Heart left ventricle (tissue), 16 donors: ENCODE measurements around the gene RNFT2. TPM values are rescaled to one million over a fixed set of nuclear protein-coding genes. Genes with fewer than 3 reads are reported as not detected.

Experiments used
- ATAC-seq, 4 donors: fragments of 200-7000 bp; cut with Tn5 transposase; one replicate each; pipeline ENCODE4 v1.9.1; 2020 to 2022; ENCODE audit warnings: moderate library complexity in 4 of 4, mild to moderate bottlenecking in 3 of 4, moderate number of reproducible peaks in 1 of 4
- DNase-seq, 5 donors: peaks; one replicate each; pipeline ENCODE4 v3.0.0-alpha.2; 2020
- H3K27ac ChIP-seq, 12 donors: fragments of 200-600 bp; sonication (generic) in 4 of 12; one replicate each; pipeline versions ENCODE4 v1.5.0 to v1.8.0; 2016 to 2022; ENCODE audit warnings: mild to moderate bottlenecking in 2 of 12
- H3K27me3 ChIP-seq, 9 donors: fragments of 200-600 bp; sonication (generic) in 2 of 9; one replicate each; pipeline versions ENCODE4 v1.5.1 to v1.8.0; 2016 to 2022; ENCODE audit warnings: mild to moderate bottlenecking in 3 of 9
- H3K36me3 ChIP-seq, 9 donors: fragments of 200-600 bp; sonication (generic) in 2 of 9; one replicate each; pipeline versions ENCODE4 v1.5.0 to v1.8.0; 2018 to 2022; ENCODE audit warnings: mild to moderate bottlenecking in 2 of 9
- H3K4me1 ChIP-seq, 12 donors: fragments of 200-600 bp; sonication (generic) in 4 of 12; one replicate each; pipeline versions ENCODE4 v1.5.0 to v1.8.0; 2016 to 2022; ENCODE audit warnings: mild to moderate bottlenecking in 3 of 12
- H3K4me3 ChIP-seq, 12 donors: fragments of 200-600 bp; sonication (generic) in 4 of 12; one replicate each; pipeline versions ENCODE4 v1.5.0 to v1.8.0; 2017 to 2022; ENCODE audit warnings: mild to moderate bottlenecking in 9 of 12, moderate library complexity in 4 of 12
- H3K9me3 ChIP-seq, 12 donors: fragments of 200-600 bp; sonication (generic) in 4 of 12; one replicate each; pipeline versions ENCODE4 v1.5.0 to v1.8.0; 2016 to 2022; ENCODE audit warnings: mild to moderate bottlenecking in 1 of 12
- CTCF ChIP-seq, 12 donors: fragments of 200-600 bp; sonication (generic) in 4 of 12; IDR thresholded peaks; one replicate each; pipeline versions ENCODE4 v1.5.0 to v1.8.0; 2018 to 2022; ENCODE audit warnings: antibody characterized with exemption in 12 of 12, mild to moderate bottlenecking in 5 of 12
- POLR2A ChIP-seq, 2 donors: fragments of 450-650 bp; IDR thresholded peaks; one replicate each; pipeline ENCODE4 v1.6.1; 2017; ENCODE audit warnings: antibody characterized with exemption in 2 of 2, mild to moderate bottlenecking in 2 of 2, moderate library complexity in 2 of 2
- WGBS, 4 donors: extraction: QIAGEN DNeasy Blood & Tissue Kit in 2 of 4; methylation state at CpG; one replicate each; pipeline versions ENCODE4 v1.1.5 to v1.1.7; 2013 to 2018; 5-methylcytosine and 5-hydroxymethylcytosine counted together
- intact Hi-C, 10 donors: fragments of 100-400 bp; cut with DNase I; formaldehyde crosslinking; loops; one replicate each; pipeline versions ENCODE4 v1.11.1 to v1.14.2; 2022
- polyA plus RNA-seq, 2 donors: library from polyadenylated mRNA; stranded (reverse); fragments of 200-250 nt; gene quantifications; one replicate each; pipeline ENCODE4 v1.2.3, GENCODE V29; 2013
- total RNA-seq, 9 donors: library from RNA; depleted of rRNA in 2 of 9; stranded (reverse); fragments of >200 nt in 2 of 9; fragmentation: NEBNext Ultra II Directional in 3 of 9; extraction: Animal tissue kit (Norgen Biotek cat#: 25700) in 3 of 9; gene quantifications; one replicate each; pipeline versions ENCODE4 v1.1.0 to v1.2.4, GENCODE V29; 2016 to 2023
- donor health status: ischemic (EF 13 %, LVEDD 7.1; RV severe dilation, severe dysfunction).
- donor health status: healthy with polysubstance abuse.
- donor health status: DM: no; HTN: yes; CAD: no.
- donor health status: DM: no; HTN: no; CAD: no.
- donor health status: ischemic (EF 25% LVEDD 6.9; RV normal size, moderate dysfunction).
- donor health status: ischemic (EF 25% LVEDD 5.7; RV mildly dilated, moderate dysfunction).
- donor health status: healthy.
- donor health status: DM: yes; HTN: yes; CAD: no.
- donor health status: ischemic (EF 35%, LVEDD 5.7; RV mildly dilated, moderate dysfunction).
- donor health status: nonischemic (EF 11% LVEDD 7.7; RV severe dilation, severe dysfunction).
- donor health status: DM: yes; HTN: yes; CAD: no.
- donor health status: PGD.
- donor health status: ischemic (EF 29% LVEDD 5.4; RV normal size, mild dysfunction).
- donor health status: nonischemic (EF 23%, LVEDD 6.1; RV moderate dilation, normal function).

Gene RNFT2
- total and polyA plus RNA-seq, 11 donors = 0.58 to 2.4 (median 1.6) TPM

DNA sequence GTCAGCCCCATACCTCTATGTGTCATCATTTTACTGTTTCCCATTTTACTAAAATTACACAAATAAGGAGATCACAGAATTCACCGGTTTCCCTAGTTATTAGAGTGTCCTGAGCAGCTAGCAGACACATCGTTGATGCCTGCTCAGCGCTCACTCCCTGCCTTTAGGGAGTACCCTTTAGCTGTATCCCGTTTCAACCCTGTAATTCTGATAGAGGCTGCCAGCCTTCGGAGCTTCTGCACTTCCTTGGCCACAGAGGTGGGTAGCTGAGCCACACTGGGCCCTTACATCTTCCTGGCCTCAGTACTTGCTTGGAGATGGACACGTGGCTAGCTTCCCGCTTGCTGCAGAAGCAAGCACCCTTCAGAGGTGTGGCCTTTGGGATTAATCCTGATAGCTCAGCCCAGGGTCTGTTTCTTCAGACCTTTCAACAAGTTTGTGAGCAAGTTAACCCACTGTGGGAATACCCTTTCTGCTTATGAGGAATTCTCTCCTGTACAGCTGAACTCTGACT, 158.4 kb downstream of the RNFT2 start:
- no peak for DNase-seq
- no peak for TF ChIP-seq POLR2A (IDR thresholded peaks at IDR 0.05)
- TF ChIP-seq CTCF (IDR thresholded peaks at IDR 0.05) = no peak
- no peaks in the 10 kb centered on the region for H3K4me1 ChIP-seq
- intact Hi-C loops = no loop called here
- H3K9me3 ChIP-seq = no peaks in the 10 kb centered on the region
- H3K27ac ChIP-seq = no peak overlapping the region
- H3K4me3 ChIP-seq = no peak overlapping the region
- H3K27me3 ChIP-seq = peaks cover 0 to 23% (median 6%) of the 10 kb centered on the region in 9 donors
- WGBS, 4 donors = 57 to 66% (median 64%) methylated on average over 7 of the region's 7 CpGs
- no peak for ATAC-seq
- H3K36me3 ChIP-seq = no peaks in the 10 kb centered on the region

DNA sequence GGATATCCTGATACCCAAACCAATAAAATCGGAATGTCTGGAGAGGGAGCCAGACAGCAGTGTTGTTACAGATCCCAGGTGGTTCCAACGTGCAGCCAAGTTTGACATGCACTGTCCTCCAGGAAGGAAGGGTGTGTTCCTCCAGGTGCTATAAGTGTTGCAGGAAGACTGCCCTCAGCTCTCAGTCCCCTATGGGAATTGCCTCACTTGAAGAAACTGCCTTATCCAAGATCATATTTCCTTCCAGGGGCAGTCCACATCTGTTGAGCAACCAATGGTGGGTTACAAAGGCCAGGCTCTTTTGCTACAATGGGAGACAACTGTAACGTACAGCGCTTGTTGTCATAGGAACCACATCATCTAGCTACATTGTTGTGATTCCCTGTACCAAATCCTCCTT, 159.4 kb downstream of the RNFT2 start:
- Histone ChIP-seq H3K36me3 (no peaks in the 10 kb centered on the region), H3K27ac (no peak overlapping the region), H3K9me3 (no peaks in the 10 kb centered on the region), H3K4me3 (no peak overlapping the region), H3K27me3 (peaks cover 0 to 29% (median 6%) of the 10 kb centered on the region in 9 donors), H3K4me1 (no peaks in the 10 kb centered on the region)
- DNase-seq (no peak), ATAC-seq (no peak)
- intact Hi-C loops = no loop called here
- TF ChIP-seq CTCF (IDR thresholded peaks at IDR 0.05) (no peak), POLR2A (IDR thresholded peaks at IDR 0.05) (no peak)
- WGBS, 4 donors = 51 to 73% (median 70%) methylated on average over 4 of the region's 4 CpGs

- no peaks in the 10 kb centered on the region for H3K4me1 ChIP-seq
- H3K27ac ChIP-seq = no peak overlapping the region
- peaks cover 0 to 29% (median 6%) of the 10 kb centered on the region in 9 donors for H3K27me3 ChIP-seq
- DNase-seq (no peak), ATAC-seq (no peak)
- intact Hi-C loops = no loop called here
- TF ChIP-seq POLR2A (IDR thresholded peaks at IDR 0.05) (no peak), CTCF (IDR thresholded peaks at IDR 0.05) (no peak)
- H3K9me3 ChIP-seq = no peaks in the 10 kb centered on the region
- WGBS, 4 donors = 61 to 78% (median 71%) methylated on average over 3 of the region's 3 CpGs
- no peaks in the 10 kb centered on the region for H3K36me3 ChIP-seq
- no peak overlapping the region for H3K4me3 ChIP-seq
Measured at GRCh38 chr12:116898669-116899068, 160.6 kb downstream of the RNFT2 start.

DNA sequence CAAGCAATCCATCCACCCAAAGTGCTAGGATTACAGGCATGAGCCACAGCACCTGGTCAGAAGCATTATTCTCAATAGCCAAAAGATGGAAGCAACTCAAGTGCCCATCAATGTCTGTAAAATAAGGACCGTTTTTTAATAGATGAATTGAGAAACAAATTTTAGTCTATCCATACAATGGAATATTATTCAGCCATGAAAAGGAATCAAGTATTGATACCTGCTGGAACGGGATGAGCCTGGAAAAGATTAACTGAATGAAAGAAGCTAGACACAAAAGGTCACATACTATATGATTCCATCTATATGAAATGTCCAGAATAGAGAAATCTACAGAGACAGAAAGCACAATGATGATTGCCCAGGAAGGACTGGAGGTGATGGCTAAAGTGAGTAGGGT, 163.5 kb downstream of the RNFT2 start:
- H3K36me3 ChIP-seq = no peaks in the 10 kb centered on the region
- peaks cover 0 to 34% (median 6%) of the 10 kb centered on the region in 9 donors for H3K27me3 ChIP-seq
- H3K27ac ChIP-seq = no peak overlapping the region
- intact Hi-C loops = no loop called here
- no peaks in the 10 kb centered on the region for H3K9me3 ChIP-seq
- H3K4me1 ChIP-seq = no peaks in the 10 kb centered on the region
- no peak for DNase-seq
- ATAC-seq = no peak
- TF ChIP-seq POLR2A (IDR thresholded peaks at IDR 0.05) (no peak), CTCF (IDR thresholded peaks at IDR 0.05) (no peak)
- WGBS, 4 donors = 82 to 89% (median 86%) methylated on average over 2 of the region's 2 CpGs
- H3K4me3 ChIP-seq = no peak overlapping the region

Other genes with a start within 250 kb of the RNFT2 start
- gene MAP1LC3B2, start 178.9 kb upstream of the RNFT2 start, total RNA-seq = 1 to 10 TPM in 8 of 9 donors, under 1 TPM in 1; 0.91 to 4.8 (median 2.3) TPM
- 1 to 10 TPM in 1 of 2 donors, under 1 TPM in 1; 0.91 to 5.4 TPM for gene MAP1LC3B2, start 178.9 kb upstream of the RNFT2 start, polyA plus RNA-seq
- gene SPRING1, start 246 bp upstream of the RNFT2 start, total RNA-seq = 10 to 100 TPM in 6 of 9 donors, 1 to 10 TPM in 3; 8.2 to 24.4 (median 14.6) TPM
- 10 to 100 TPM in 1 of 2 donors, 1 to 10 TPM in 1; 9.2 to 14.0 TPM for gene SPRING1, start 246 bp upstream of the RNFT2 start, polyA plus RNA-seq
- 1 to 10 TPM in 1 of 9 donors, under 1 TPM in 6, not detected in 2; 0.12 to 1.3 (median 0.19) TPM for gene HRK, start 143.1 kb downstream of the RNFT2 start, total RNA-seq
- under 1 TPM; 0.03 to 0.19 TPM for gene HRK, start 143.1 kb downstream of the RNFT2 start, polyA plus RNA-seq
- gene FBXW8, start 172.6 kb downstream of the RNFT2 start, total RNA-seq = 1 to 10 TPM; 5.4 to 9.7 (median 7.1) TPM
- 1 to 10 TPM; 2.4 to 5.2 TPM for gene FBXW8, start 172.6 kb downstream of the RNFT2 start, polyA plus RNA-seq